GM18909 (cell line): ENCODE data around the gene DNAAF8.

Experiments
- ATAC-seq: cut with Tn5 transposase; IDR thresholded peaks from one replicate; pipeline ENCODE4 v1.9.1; 2021; ENCODE audit warnings: mild to moderate bottlenecking; ENCODE audit not compliant: unreplicated experiment, poor library complexity

DNAAF8 gene

GRCh38 chr16:4748682-4749411, 14.5 kb downstream of the DNAAF8 start:
- no peak for ATAC-seq

GRCh38 chr16:4749700-4750257, 15.4 kb downstream of the DNAAF8 start:
- ATAC-seq: no peak

GRCh38 chr16:4750896-4751295, 16.6 kb downstream of the DNAAF8 start:
- no peak for ATAC-seq

- ATAC-seq: no peak
These were observed 18.2 kb downstream of the DNAAF8 start for GRCh38 chr16:4752351-4753100.

- no peak for ATAC-seq
These were observed 18.9 kb downstream of the DNAAF8 start for GRCh38 chr16:4753227-4753626.

GRCh38 chr16:4754865-4755264, 20.5 kb downstream of the DNAAF8 start:
- no peak for ATAC-seq

- ATAC-seq: no peak
These were observed 21.4 kb downstream of the DNAAF8 start for GRCh38 chr16:4755687-4756086.

- no peak for ATAC-seq
These were observed 26.0 kb downstream of the DNAAF8 start for GRCh38 chr16:4760221-4760910.

GRCh38 chr16:4762205-4762604, 27.9 kb downstream of the DNAAF8 start:
- no peak for ATAC-seq

- no peak for ATAC-seq
These were observed 29.5 kb downstream of the DNAAF8 start for GRCh38 chr16:4763791-4764190.

GRCh38 chr16:4765511-4766474, 31.5 kb downstream of the DNAAF8 start:
- ATAC-seq: no peak

GRCh38 chr16:4766875-4767628, 32.7 kb downstream of the DNAAF8 start, which contains the start of gene ZNF500:
ZNF500 (minus strand) TSS chr16:4767162; CDS start chr16:4765978, 1,184 bp downstream.
- peak; percentile 87 for ATAC-seq

- ATAC-seq: peak; percentile 1
These were observed 33.7 kb downstream of the DNAAF8 start for GRCh38 chr16:4767872-4768548.

GRCh38 chr16:4768549-4769305, 34.4 kb downstream of the DNAAF8 start:
- ATAC-seq: peak; percentile 70

GRCh38 chr16:4769306-4769638, 34.9 kb downstream of the DNAAF8 start:
- ATAC-seq: no peak

- no peak for ATAC-seq
These were observed 37.3 kb downstream of the DNAAF8 start for GRCh38 chr16:4771646-4772045.

GRCh38 chr16:4772351-4772750, 38.0 kb downstream of the DNAAF8 start:
- ATAC-seq: no peak

- no peak for ATAC-seq
These were observed 40.7 kb downstream of the DNAAF8 start for GRCh38 chr16:4775005-4775404.
